Esophagus muscularis mucosa (tissue), 4 donors: ENCODE measurements around the gene PHLDA1.

Experiments
- EP300 ChIP-seq: sonication (generic); formaldehyde crosslinking; IDR thresholded peaks from one replicate; pipeline ENCODE4 v1.6.1; 2017; ENCODE audit warnings: antibody characterized with exemption
- POLR2AphosphoS5 ChIP-seq, 2 donors: sonication (generic); formaldehyde crosslinking; IDR thresholded peaks; one replicate each; pipeline ENCODE4 v1.6.1; 2017; ENCODE audit warnings: antibody characterized with exemption in 2 of 2
- TF ChIP-seq, protein P1 (sequence below), 3 experiments: fragments of 200-600 bp in 2 of 3; fragments of 450-650 bp in 1 of 3; sonication (generic) in 2 of 3; IDR thresholded peaks; one replicate each; pipeline ENCODE4 v1.5.1; 2017 to 2019; ENCODE audit warnings: antibody characterized with exemption in 3 of 3, mild to moderate bottlenecking in 2 of 3, moderate library complexity in 1 of 3

GRCh38 chr12:76060111-76060510 is 28.5 kb upstream of the PHLDA1 start:
- TF ChIP-seq, protein P1, sequence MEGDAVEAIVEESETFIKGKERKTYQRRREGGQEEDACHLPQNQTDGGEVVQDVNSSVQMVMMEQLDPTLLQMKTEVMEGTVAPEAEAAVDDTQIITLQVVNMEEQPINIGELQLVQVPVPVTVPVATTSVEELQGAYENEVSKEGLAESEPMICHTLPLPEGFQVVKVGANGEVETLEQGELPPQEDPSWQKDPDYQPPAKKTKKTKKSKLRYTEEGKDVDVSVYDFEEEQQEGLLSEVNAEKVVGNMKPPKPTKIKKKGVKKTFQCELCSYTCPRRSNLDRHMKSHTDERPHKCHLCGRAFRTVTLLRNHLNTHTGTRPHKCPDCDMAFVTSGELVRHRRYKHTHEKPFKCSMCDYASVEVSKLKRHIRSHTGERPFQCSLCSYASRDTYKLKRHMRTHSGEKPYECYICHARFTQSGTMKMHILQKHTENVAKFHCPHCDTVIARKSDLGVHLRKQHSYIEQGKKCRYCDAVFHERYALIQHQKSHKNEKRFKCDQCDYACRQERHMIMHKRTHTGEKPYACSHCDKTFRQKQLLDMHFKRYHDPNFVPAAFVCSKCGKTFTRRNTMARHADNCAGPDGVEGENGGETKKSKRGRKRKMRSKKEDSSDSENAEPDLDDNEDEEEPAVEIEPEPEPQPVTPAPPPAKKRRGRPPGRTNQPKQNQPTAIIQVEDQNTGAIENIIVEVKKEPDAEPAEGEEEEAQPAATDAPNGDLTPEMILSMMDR (IDR thresholded peaks at IDR 0.05) = no peak
- TF ChIP-seq EP300 = no peak
- TF ChIP-seq POLR2AphosphoS5 (IDR thresholded peaks at IDR 0.05) = no peak
